HepG2 (cell line): ENCODE data around the gene TMEM131. TPM values are rescaled to one million over a fixed set of nuclear protein-coding genes. Genes with fewer than 3 reads are reported as not detected.
"Not testable (repeated sequence)": the region's sequence is repeated elsewhere in the genome, so short reads cannot be mapped to it uniquely, and the experiment has no call there.

Experiments
- ATAC-seq: fragments of 200-7000 bp; cut with Tn5 transposase; 3 replicates; pipeline ENCODE4 v1.9.1; 2020; ENCODE audit warnings: mild to moderate bottlenecking, moderate library complexity
- BruUV-seq: library from RNA; stranded (reverse); fragments of 400-500 nt; replicated peaks from 2 replicates; lab custom pipeline; 2021; lab: Mats Ljungman, UMichigan
- CTCF ChIA-PET: fragments of 300-600 bp; formaldehyde crosslinking; extraction: SDS; loops from one replicate; lab custom pipeline; 2021; ENCODE audit warnings: low total read pairs, inconsistent platforms, low intra/inter-chr PET ratio; lab: Yijun Ruan, JAX
- POLR2A ChIA-PET: fragments of 350-600 bp; sonication (Branson Sonifier 250); formaldehyde crosslinking; loops from one replicate; lab custom pipeline; 2020; ENCODE audit warnings: antibody characterized with exemption, inconsistent platforms; lab: Yijun Ruan, JAX
- DNase-seq: peaks from one replicate; pipeline ENCODE4 v3.0.0-alpha.2; 2015; ENCODE audit warnings: low spot score
- FAIRE-seq: peaks from 3 replicates; lab custom pipeline; 2011; peaks lifted over from hg19 to GRCh38; lab: Jason Lieb, UNC
- H2AFZ ChIP-seq: one replicate; pipeline ENCODE4 v1.6.1; 2011; ENCODE audit warnings: low read length, inconsistent platforms
- H3K27ac ChIP-seq: fragments of 300-600 bp; 3 replicates; pipeline ENCODE4 v1.8.0; 2011; ENCODE audit warnings: mixed run types, mild to moderate bottlenecking, mixed read lengths, low read length, inconsistent platforms; ENCODE audit not compliant: insufficient read depth; ENCODE audit errors: extremely low read length
- H3K27me3 ChIP-seq, 2 experiments: fragments of 200-600 bp in 1 of 2; 2 replicates in 1 of 2; 3 replicates in 1 of 2; pipeline versions ENCODE4 v1.6.0 to v1.8.0; 2011; ENCODE audit warnings: low read length in 2 of 2, mild to moderate bottlenecking in 2 of 2, moderate library complexity in 2 of 2, inconsistent platforms in 1 of 2; ENCODE audit not compliant: insufficient read depth in 2 of 2, control insufficient read depth in 1 of 2
- H3K36me3 ChIP-seq, 2 experiments: fragments of 200-600 bp in 1 of 2; replicated peaks in 1 of 2; 2 replicates in 1 of 2; 3 replicates in 1 of 2; pipeline versions ENCODE4 v1.5.1 to v1.8.0; 2011; ENCODE audit warnings: low read length in 2 of 2, inconsistent platforms in 1 of 2; ENCODE audit not compliant: insufficient read depth in 2 of 2, control insufficient read depth in 1 of 2
- H3K4me1 ChIP-seq: 2 replicates; pipeline ENCODE4 v1.5.1; 2012; ENCODE audit warnings: low read length, inconsistent platforms; ENCODE audit not compliant: insufficient read depth
- H3K4me2 ChIP-seq: 2 replicates; pipeline ENCODE4 v1.6.0; 2011; ENCODE audit warnings: low read depth, low read length, inconsistent platforms
- H3K4me3 ChIP-seq, 3 experiments: fragments of 200-600 bp in 1 of 3; sonication (generic), shearing (Covaris generic) in 1 of 3; replicated peaks in 1 of 3; 2 replicates each; pipeline ENCODE4 v1.5.1; 2011 to 2016; ENCODE audit warnings: low read length in 3 of 3, inconsistent platforms in 2 of 3, low read depth in 2 of 3, mild to moderate bottlenecking in 2 of 3, control low read depth in 1 of 3, mixed read lengths in 1 of 3; ENCODE audit not compliant: insufficient read depth in 1 of 3
- H3K79me2 ChIP-seq: one replicate; pipeline ENCODE4 v1.6.1; 2011; ENCODE audit warnings: low read length, inconsistent platforms; ENCODE audit not compliant: insufficient read depth
- H3K9ac ChIP-seq: 2 replicates; pipeline ENCODE4 v1.6.0; 2011; ENCODE audit warnings: mild to moderate bottlenecking, low read depth, low read length, inconsistent platforms; ENCODE audit not compliant: insufficient read depth
- H3K9me3 ChIP-seq: 2 replicates; pipeline ENCODE4 v1.5.1; 2012; ENCODE audit warnings: mild to moderate bottlenecking, low read length
- H4K20me1 ChIP-seq: 2 replicates; pipeline ENCODE4 v1.6.0; 2011; ENCODE audit warnings: inconsistent platforms, mild to moderate bottlenecking, low read length, moderate library complexity; ENCODE audit not compliant: insufficient read depth
- ATF7-NPFF ChIP-seq: sonication (generic); formaldehyde crosslinking; IDR thresholded peaks from 2 replicates; pipeline ENCODE4 v1.8.1; 2023; ENCODE audit warnings: mild to moderate bottlenecking, low read depth, missing genetic modification reagents, moderate library complexity
- CBX5 ChIP-seq: sonication (generic); formaldehyde crosslinking; IDR thresholded peaks from 2 replicates; pipeline ENCODE4 v1.4.0; 2020; ENCODE audit warnings: missing genetic modification reagents, borderline replicate concordance
- CEBPB ChIP-seq: IDR thresholded peaks from 2 replicates; pipeline ENCODE4 v1.6.1; 2011; ENCODE audit warnings: low read depth, low read length, improper control_type of control experiment, borderline replicate concordance
- EHMT2 ChIP-seq: fragments of 200-600 bp; sonication (generic); IDR thresholded peaks from 2 replicates; pipeline ENCODE4 v1.7.0; 2017; ENCODE audit warnings: antibody characterized with exemption, low read depth, low read length, borderline replicate concordance
- ETV6 ChIP-seq: sonication (generic); formaldehyde crosslinking; conservative IDR thresholded peaks from 2 replicates; pipeline ENCODE4 v1.4.0; 2020; ENCODE audit warnings: missing genetic modification reagents
- HOXA3 ChIP-seq: sonication (generic); formaldehyde crosslinking; IDR thresholded peaks from 2 replicates; pipeline ENCODE4 v1.5.0; 2020; ENCODE audit warnings: missing genetic modification reagents
- MBD4 ChIP-seq: IDR thresholded peaks from 2 replicates; pipeline ENCODE4 v1.6.1; 2012; ENCODE audit warnings: low read length, inconsistent platforms, borderline replicate concordance
- THAP9 ChIP-seq: sonication (generic); formaldehyde crosslinking; IDR thresholded peaks from 2 replicates; pipeline ENCODE4; 2020; ENCODE audit warnings: missing genetic modification reagents, mild to moderate bottlenecking, borderline replicate concordance
- UBTF ChIP-seq: sonication (generic); formaldehyde crosslinking; IDR thresholded peaks from 2 replicates; pipeline ENCODE4 v1.4.0; 2020; ENCODE audit warnings: mild to moderate bottlenecking, missing genetic modification reagents
- YY1 ChIP-seq: IDR thresholded peaks from 2 replicates; pipeline ENCODE4 v1.6.1; 2011; ENCODE audit warnings: low read length, low read depth, moderate library complexity, mild to moderate bottlenecking; ENCODE audit not compliant: insufficient read depth, insufficient replicate concordance
- ZXDC ChIP-seq: sonication (generic); formaldehyde crosslinking; IDR thresholded peaks from 2 replicates; pipeline ENCODE4 v1.5.0; 2020; ENCODE audit warnings: mild to moderate bottlenecking, missing genetic modification reagents
- WGBS: methylation state at CpG from one replicate; pipeline ENCODE4 v1.1.6; 2017; ENCODE audit warnings: low lambda C conversion rate; 5-methylcytosine and 5-hydroxymethylcytosine counted together
- in situ Hi-C: cut with HindIII; loops from 2 replicates; pipeline ENCODE4 v1.10.0; 2017; ENCODE audit warnings: low pct_unique_long_range_greater_than_20kb; ENCODE audit not compliant: extremely low pct_ligation_motif_present
- intact Hi-C: fragments of 100-400 bp; cut with micrococcal nuclease; formaldehyde crosslinking; loops from one replicate; pipeline ENCODE4 v1.10.0; 2022; ENCODE audit not compliant: unreplicated experiment
- polyA plus RNA-seq, 8 experiments: library from polyadenylated mRNA; depleted of rRNA in 3 of 8; stranded (reverse) in 7 of 8; unstranded in 1 of 8; fragments of >200 nt; fragmentation: Illumina TruSeq in 4 of 8; extraction: Trizol in 4 of 8; gene quantifications; 2 replicates each; pipeline versions ENCODE4 v1.2.1 to v1.2.3, GENCODE V29; 2011 to 2016; ENCODE audit warnings: low read depth in 4 of 8, missing spikeins in 1 of 8, mixed read lengths in 1 of 8; ENCODE audit not compliant: insufficient read depth in 1 of 8
- total RNA-seq, 5 experiments: library from RNA; depleted of rRNA; stranded (reverse); fragments of >200 nt; fragmentation: Illumina TruSeq; extraction: Trizol; gene quantifications; 2 replicates each; pipeline ENCODE4 v1.2.3, GENCODE V29; 2016; ENCODE audit warnings: low read depth in 1 of 5

The TMEM131 gene
- total and polyA plus RNA-seq, 2 of the 13 experiments (the other 11 are each of a cell fraction or from before 2014, with no cell fraction given), result 17.9 to 19.5 TPM

- 100% methylated on average over 1 of the region's 1 CpG for WGBS
- Histone ChIP-seq H3K4me2 (no peak overlapping the region), H3K27ac (no peak overlapping the region), H3K36me3 (peaks cover 0 to 3% of the 10 kb centered on the region in 2 experiments; a peak in 1 of 5 replicates), H3K4me1 (0 out of 2 replicates have a peak, but pooled peaks cover 1% of the 10 kb centered on the region), H3K9me3 (no peaks in the 10 kb centered on the region), H3K9ac (no peak overlapping the region), H3K79me2 (peaks cover 5% of the 10 kb centered on the region), H2AFZ (no peak overlapping the region), H3K27me3 (no peaks in the 10 kb centered on the region), H4K20me1 (no peaks in the 10 kb centered on the region), H3K4me3 (no peak overlapping the region)
- intact Hi-C loops, result no loop called here
- ChIA-PET CTCF (no interaction called here), POLR2A (no interaction called here)
- ATAC-seq (no peak), FAIRE-seq (no peak), DNase-seq (no peak)
- BruUV-seq, result no TSS peak
- in situ Hi-C loops, result no loop called here
- no peak for TF ChIP-seq ZXDC
- no peak for TF ChIP-seq HOXA3 (CRISPR knock-in tag)
- no peak for TF ChIP-seq EHMT2
- TF ChIP-seq ETV6 (CRISPR knock-in tag), result no peak
- TF ChIP-seq UBTF (CRISPR knock-in tag), result no peak
- TF ChIP-seq CEBPB, result no peak
- TF ChIP-seq THAP9 (CRISPR knock-in tag), result no peak
- TF ChIP-seq ATF7-NPFF, result no peak
- TF ChIP-seq CBX5 (CRISPR knock-in tag), result no peak
- TF ChIP-seq MBD4, result no peak
- no peak for TF ChIP-seq YY1
Observed at GRCh38 chr2:97848306-97848705, 147.4 kb downstream of the TMEM131 start.

- FAIRE-seq, H3K9ac ChIP-seq, H3K4me1 ChIP-seq, BruUV-seq, H3K27me3 ChIP-seq, H3K4me2 ChIP-seq, H3K79me2 ChIP-seq, H4K20me1 ChIP-seq, POLR2A ChIA-PET, H2AFZ ChIP-seq, in situ Hi-C loops, ATAC-seq, CTCF ChIA-PET, H3K36me3 ChIP-seq, H3K27ac ChIP-seq, H3K4me3 ChIP-seq, H3K9me3 ChIP-seq, DNase-seq, intact Hi-C loops: not testable (repeated sequence)
- WGBS, result 97% methylated on average over 12 of the region's 12 CpGs
Observed at GRCh38 chr2:97846716-97847115, 149.0 kb downstream of the TMEM131 start.
